GM21619 (cell line): ENCODE measurements around the gene RAI14.
"Not testable (repeated sequence)": the region's sequence is repeated elsewhere in the genome, so short reads cannot be mapped to it uniquely, and the experiment has no call there.

Source experiments
- ATAC-seq: cut with Tn5 transposase; IDR thresholded peaks from one replicate; pipeline ENCODE4 v1.9.1; 2021; ENCODE audit not compliant: unreplicated experiment

RAI14 gene

DNA sequence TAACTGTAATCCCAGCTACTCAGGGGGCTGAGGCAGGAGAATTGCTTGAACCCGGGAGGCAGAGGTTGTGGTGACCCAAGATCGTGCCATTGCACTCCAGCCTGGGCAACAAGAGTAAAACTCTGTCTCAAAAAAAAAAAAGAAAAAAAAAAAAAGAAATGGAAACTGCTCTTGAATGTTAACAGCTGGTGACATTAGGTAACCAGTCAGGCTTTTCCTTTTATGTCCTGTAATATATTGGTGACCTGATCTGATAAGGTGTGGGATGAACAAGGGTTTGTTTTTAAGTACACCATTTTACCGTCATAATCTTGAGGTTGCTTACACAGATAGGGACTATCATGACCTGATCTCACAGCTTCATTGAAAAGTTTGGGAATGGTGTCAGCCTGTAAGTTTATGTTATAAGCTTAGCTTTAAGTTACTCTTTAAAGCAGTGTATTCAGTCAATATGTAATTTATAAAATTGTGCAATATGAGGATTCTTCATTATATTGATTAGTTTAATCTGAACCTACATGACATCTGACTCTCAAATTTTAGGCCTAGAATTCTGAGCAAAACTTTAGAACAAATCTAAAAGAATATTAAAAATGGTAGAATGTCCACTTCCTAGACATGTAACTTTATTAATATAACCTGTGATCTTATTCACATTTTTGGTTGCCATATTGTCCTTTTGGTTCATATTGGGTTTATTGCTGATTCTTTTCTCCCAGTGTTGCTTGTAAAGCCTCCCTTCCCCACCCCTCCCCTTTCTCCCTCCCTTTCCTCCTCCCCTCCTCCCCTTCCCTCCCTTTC, 41.4 kb downstream of the RAI14 start:
- no peak for ATAC-seq

DNA sequence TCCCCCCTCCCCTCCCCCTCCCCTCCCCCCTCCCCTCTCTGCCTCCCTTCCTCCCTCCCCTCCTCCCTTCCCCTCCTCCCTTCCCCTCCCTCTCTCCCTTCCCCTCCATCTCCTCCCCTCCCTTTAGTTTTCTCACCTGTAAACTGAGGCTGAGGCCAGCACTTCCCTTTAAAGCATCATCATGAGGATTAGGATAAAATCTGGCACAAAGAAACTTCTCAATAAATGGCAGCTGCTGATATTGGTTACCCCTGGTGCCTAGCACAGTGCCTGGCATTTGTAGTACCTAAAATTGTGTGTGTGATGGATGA, 41.9 kb downstream of the RAI14 start:
- ATAC-seq = no peak

DNA sequence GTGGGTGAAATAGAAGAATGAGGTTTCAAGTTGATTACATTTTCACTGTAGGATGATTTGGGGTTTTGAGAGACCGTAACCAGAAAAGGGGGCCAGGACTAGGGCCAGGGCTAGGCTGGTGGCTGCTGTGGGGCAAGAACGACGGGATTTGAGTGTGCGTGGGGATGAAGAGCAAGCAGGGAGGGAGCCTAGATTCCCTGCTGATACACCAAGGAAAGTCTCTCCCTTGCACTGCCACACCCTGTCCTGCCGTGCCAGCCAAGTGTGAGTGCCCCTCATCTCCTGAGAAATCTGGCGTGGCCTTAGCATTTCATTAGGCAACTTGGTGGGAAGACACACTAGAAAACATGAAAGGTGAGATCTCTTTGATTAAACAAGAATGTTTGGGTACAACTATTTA, 42.6 kb downstream of the RAI14 start:
- ATAC-seq = no peak

DNA sequence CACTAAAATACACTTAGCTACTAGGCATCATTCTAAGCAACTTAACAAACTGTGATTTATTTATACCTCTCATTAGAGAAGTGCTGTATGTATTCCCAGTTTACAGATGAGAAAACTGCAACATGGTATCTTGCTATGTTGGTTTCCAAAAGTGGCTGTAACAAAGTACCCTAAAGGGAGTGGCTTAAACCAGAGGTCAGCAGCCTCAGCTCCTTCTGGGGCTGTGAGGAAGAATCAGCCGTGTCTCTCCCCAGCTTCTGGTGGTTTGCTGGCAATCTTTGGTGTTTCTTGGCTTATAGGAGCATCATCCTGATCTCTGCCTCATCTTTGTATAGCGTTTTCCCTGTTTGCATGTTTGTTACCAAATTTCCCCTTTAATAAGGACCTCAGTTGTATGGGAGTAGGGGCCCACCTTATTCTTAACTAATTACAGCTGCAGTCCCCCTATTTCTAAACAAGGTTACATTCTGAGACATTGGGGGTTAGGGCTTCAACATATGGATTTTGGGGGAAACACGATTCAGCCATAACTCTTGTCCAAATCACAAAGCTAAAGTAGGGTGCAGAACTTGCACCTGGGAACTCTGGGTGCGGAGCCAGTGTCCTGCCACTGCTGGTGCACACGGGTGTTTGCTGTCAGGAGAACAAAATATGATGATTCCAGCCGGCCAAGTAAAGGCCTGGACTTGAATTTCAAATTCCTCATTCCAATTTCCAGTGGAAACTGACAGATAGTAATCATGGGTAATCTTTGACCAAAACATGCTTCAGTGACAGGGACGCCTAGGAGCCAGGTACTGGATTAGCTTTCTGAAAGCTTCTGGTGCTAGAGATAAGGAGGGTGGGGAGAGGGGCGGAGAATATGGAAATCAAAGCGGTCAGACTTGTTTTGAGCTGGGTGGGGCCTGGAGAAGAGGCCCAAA, 43.3 kb downstream of the RAI14 start:
- ATAC-seq = no peak

DNA sequence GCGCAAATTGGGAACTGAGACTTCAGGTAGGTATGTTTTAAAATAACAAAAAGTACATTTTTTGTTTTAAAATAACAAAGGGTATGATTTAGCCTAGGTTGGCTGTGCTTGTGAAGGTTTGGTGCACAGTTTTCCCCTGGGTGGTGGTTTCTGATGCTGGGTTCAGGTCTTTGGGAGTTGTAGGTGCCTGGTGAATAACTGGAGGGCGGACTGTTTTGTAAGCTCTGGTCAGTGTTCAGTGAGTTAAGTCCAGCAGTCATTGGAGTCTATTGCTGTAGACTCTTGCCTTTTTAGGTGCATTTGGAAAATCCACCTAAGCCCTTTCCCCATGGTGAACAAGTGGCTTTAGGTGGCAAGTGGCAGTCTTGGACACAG, 43.9 kb downstream of the RAI14 start:
- no peak for ATAC-seq

DNA sequence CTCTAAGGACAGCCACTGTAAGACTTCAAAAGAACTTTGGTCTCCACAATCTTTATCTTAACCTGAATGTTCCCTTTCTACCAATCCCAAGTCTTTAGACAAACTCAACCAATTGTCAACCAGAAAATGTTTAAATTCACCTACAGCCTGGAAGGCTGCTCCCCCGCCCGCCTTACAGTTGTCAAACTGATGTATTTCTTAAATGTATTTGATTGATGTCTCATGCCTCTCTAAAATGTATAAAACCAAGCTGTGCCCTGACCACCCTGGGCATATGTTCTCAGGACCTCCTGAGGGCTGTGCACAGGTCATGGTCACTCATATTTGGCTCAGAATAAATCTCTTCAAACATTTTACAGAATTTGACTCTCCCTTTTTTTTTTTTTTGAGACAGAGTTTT, 45.3 kb downstream of the RAI14 start:
- ATAC-seq = not testable (repeated sequence)

DNA sequence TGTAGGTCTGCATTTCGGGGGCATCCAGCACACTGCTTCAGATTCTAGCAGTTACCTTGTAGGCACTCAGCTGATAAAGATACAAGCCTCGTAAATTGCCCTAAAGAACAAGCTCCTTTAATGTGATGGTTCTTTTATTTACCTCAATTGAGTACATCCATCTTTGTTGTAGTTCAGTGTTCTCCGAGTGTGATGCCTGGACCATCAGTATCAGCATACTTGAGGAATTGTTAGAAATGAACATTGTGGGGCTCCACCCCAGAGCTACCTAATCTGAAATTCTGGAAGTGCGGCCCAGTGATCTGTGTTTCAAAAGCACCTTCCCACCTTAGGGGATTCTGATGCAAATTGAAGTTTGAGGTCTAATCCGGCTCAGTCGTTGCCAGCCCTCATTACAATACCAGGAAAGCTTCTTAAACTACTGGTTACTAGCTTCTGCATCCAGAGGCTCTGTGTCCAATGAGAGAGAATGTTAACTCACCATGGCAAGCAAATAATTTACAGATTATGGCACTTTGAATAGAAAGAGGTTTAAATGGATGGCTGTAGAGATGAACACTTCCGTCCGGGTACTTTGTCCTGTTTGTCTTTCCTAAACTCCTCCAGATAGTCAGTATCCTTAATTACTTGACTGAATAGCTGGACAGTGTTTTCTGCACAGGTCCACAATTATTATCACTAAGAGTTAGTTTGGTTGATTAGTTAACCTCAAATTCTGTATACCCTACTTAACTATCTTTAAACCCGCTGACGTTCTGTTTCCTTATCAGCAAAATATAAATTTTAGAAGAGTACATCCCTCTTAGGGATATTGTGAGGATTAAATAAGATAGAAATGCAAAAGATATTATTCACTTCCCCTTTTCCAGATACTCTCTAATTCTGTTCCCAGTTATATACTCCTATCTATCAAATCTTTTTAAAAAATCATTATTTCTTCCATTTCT, 47.9 kb downstream of the RAI14 start:
- ATAC-seq = no peak

DNA sequence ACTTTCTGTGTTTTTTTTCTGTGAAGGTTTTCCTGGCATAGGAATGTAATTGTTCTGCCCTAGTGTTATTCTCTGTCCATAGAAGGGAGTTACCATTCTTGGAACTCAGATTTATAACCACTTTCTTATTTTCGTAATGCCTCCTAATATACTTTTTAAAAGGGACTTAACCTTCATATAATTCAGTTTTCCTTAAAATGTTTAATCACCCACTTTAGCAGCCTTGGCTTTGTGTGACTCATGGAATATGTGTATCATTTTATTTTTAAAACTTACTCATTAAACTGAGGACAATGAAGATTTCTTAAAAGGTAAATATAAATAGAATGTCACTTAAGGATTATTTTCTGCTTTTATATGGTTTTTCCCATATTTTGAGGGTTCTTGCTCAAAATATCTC, 50.0 kb downstream of the RAI14 start:
- no peak for ATAC-seq

DNA sequence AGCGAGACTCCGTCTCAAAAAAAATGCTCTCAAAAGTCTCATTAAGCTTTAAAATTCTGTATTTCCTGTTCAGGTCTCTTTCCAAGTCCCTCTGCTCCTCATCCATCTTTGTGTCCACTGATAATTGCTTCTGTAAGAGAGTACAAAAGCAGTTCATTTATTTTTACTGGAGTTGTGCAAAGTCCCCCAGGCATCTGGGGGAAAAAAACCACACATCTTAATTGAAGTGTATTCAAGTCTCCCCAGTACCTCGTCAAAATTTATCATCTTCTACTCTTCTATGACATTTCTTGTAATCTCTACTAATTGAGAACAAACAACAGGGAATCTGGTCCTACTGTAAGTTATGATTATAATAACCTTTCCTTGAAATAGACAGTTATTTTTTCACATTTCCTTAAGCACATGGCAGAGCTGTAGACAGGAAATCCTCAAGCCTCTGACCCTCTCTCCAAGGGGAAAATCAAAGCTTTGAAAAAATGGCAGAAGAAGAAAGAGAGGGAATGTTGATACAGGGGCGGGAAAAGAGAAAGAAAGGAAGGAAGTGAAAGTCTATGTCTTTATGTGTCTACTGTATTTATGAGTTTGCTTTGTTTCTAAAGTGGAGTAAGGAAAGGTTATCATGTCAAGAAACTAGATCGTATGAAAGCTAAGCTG, 51.5 kb downstream of the RAI14 start:
- ATAC-seq = no peak

DNA sequence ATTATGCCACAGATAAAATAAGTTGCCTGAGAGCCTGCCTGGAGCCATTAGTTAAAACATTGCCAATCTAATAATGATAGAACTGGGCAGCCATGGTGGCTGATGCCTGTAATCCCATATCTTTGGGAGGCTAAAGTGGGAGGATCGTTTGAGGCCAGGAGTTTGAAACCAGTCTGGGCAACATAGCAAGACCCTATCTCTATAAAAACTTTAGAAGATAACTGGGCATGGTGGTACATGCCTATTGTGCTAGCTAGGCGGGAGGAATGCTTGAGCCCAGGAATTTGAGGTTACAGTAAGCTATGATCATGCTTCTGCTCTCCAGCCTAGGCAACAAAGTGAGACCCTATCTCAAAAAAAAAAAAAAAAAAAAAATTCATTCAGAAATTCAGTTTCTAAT, 52.6 kb downstream of the RAI14 start:
- no peak for ATAC-seq

DNA sequence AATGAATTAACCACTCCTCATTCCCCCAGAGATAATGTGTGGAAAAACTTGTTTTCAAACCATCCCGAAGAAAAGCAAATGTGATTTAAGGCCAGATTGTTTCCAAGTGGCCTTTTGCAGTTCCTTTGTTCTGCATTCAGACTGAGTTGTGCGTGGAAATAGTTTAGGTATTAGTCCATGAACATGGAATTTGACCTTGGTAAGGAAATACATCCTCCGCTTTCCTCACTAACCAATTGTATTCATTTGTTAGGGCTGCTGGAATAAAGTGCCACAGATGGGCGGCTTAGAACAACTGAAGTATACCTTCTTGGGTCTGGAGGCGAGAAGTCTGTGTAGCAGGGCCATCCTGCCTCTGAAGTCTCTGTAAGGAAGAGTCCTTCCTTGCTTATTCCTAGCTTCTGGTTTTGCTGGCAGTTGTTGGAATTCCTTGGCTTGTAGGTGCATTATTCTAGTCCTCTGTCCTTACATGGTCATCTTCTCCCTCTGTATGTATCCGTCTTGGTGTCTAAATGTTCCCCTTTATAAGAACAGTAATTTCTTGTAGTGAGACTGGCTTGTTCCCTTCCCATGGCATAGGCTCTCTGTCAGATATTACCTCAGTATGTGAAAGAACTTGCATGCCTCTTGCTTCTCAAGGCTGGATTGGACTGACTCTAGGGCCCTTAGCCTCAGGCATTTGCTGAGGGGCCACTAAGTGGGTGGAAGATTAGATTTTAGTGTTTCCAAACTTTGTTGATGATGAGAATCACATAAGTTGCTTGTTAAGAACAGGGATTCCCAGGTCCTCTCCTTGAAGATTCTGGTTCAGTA, 53.9 kb downstream of the RAI14 start:
- no peak for ATAC-seq

DNA sequence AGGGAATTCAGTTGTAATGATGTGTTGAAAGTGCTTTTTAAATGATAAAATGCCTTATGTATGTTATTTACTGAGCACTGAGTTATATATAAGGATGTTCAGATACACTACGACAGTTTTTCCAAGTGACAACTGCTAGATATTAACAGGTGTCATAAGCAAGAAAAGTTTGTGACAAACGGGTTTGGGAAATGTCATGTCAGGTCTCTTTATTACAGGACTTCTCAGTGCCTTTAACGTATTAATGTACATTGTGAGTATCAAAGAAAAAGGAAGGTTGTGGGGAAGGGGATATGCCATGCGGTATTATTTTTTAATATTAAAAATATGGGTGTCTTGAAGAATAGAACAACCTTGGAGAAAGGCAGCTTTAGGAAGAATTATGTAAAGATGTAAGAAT, 56.4 kb downstream of the RAI14 start:
- ATAC-seq = no peak

DNA sequence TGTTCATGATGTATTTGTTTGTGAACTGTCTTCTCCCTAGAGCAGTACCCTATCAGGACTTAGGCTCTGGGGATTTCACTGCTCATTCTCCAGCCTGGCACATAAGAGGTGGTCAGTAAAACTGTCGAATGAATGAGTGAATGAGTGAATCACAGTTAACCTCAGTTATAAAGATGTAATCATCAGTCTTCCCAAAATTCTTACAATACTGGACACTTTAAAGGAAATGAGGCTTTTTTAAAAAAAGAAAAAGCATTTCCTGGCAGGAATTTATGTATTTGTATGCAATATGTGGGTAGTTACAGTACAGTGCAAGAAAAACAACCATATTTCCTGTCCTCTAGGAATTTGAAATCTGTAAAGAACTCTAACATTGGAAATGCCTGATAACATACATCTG, 59.6 kb downstream of the RAI14 start:
- no peak for ATAC-seq

DNA sequence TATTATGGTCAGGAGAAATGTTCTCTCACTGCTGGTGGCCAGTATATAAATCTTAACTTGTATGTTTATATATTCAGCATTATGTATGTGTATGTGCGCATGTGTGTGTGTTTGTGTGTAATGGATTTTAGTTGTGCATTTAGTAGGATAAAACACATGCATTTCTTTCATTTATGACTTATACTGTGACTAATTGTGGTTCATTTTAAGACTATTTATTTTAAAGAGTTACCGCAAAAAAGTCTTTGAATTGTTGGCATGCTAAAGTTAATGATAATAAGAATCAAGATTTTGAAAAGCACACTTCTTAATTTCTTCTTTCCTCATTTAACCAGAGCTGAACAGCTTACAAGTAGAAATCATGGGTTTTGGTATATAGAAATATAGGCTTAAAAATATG, 60.9 kb downstream of the RAI14 start:
- ATAC-seq = no peak

DNA sequence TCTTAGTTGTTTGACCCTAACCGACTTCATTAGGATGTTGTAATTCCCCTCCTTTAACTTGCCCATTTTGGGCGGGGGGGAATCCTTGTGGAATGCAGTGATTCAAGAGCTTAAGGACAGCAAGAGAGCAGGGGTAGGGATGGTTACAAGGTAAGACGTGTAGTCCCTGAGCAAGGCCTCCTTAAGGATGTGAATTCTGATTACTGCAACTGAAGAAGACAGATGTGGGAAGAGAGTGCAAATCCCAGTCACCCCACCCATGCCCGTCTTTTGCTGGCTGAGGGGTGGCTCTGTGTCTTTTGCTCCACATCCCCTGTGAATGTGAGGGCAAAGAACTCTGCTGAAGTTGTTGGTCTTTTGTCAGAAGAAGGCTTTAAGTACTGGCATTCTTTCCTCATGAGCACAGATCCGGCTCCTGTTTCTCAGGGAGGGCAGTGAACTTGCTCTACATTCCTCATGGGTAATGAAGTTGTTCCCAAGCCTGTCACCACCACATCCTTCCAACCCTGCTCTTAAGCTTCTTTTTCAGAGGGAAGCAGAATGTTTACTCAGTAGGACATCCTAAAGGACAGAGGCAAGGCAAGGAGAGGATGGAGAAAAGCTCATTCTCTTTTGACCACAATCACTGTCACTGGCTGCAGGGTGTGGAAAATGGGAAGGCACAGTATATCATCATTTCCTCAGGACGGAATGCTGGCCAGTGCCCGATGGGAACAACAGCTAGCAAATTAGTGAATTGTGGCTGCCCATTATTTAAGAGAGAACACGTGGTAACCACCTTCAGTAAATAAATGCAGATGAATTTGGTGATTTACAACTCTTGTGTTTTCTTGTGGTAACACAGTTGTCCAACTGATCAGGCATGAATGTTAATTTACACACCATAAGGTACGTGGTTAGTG, 61.5 kb downstream of the RAI14 start:
- no peak for ATAC-seq

DNA sequence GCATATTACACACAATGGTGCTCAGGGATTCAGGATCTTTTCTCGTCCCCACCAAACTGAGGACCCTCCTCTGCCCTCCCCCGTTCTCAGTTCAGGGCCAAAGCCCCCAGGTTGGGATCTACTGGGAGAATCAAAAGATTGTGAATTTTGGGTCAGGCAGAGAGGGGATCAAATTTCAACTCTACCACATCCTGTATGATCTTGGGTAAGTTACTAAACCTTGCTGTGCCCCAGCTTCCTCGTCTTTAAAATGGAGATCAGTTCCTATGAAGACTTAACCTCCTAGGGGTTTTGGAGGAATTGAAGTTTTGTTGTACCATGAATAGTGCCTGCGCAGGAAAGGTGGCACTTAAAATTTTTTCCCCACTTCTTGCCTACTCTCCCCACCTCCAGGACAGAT, 62.4 kb downstream of the RAI14 start:
- ATAC-seq = no peak

DNA sequence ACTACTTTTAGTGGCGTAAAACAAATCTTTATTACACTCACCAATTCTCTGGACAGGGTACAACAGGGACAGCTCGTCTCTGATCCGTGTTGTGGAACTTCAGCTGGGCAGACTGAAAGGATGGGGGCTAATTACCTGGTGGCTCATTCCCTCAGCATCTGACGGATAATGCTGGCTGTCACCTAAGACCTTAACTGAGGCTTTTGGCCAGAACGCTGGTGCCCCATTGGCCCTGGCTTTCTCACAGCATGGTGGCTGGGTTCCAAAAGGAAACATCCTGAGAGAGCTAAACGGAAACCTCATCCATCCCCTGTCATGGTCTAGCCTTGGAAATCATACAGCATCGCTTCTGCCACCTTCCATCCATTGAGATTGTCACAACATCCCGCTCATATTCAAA, 62.9 kb downstream of the RAI14 start:
- ATAC-seq = no peak

DNA sequence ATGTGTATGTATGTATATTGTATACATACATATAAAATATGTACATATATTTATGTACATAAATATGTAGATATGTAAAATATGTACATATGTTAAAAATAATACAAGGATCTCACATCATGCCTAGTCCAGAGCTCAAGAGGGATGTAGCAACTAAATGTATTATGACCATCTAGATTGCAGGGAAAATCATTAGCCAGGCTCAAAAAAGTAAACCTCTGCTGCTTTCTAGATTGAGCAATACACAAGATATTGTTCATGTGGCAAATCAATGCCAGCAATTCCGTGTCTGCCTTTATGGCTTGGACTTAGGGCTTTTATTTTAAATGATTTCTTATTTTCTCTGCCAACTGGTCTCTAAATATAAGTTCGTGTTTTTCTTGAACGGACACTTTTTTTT, 65.2 kb downstream of the RAI14 start:
- ATAC-seq = no peak

DNA sequence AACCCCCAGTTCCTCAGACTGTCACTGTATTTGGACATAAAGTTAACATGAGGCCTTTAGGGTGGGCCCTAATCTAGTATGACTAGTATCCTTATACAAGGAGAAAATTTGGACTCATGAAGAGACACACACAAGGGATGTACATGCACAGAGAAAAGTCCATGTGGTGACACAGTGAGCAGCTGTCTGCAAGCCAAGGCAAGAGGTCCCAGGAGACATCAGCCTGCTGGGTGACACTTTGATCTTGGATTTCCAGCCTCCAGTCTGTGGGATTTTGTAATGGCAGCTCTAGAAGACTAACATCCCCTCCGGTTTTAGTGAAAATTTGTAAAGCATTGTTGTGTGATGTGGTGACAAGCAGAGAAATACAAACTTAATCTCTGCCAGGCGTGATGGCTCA, 66.1 kb downstream of the RAI14 start:
- no peak for ATAC-seq
